GM18508 (cell line): ENCODE measurements around the gene ANKLE2.
"Not testable (repeated sequence)": the region's sequence is repeated elsewhere in the genome, so short reads cannot be mapped to it uniquely, and the experiment has no call there.

Experiments used
- ATAC-seq: cut with Tn5 transposase; IDR thresholded peaks from one replicate; pipeline ENCODE4 v1.9.1; 2021; ENCODE audit warnings: moderate number of reproducible peaks; ENCODE audit not compliant: insufficient read depth, unreplicated experiment

Gene ANKLE2

GRCh38 chr12:132779781-132780353 lies 18.2 kb upstream of the ANKLE2 start:
- no peak for ATAC-seq

- ATAC-seq, result no peak
Measured at GRCh38 chr12:132777614-132778013, 16.0 kb upstream of the ANKLE2 start.

DNA sequence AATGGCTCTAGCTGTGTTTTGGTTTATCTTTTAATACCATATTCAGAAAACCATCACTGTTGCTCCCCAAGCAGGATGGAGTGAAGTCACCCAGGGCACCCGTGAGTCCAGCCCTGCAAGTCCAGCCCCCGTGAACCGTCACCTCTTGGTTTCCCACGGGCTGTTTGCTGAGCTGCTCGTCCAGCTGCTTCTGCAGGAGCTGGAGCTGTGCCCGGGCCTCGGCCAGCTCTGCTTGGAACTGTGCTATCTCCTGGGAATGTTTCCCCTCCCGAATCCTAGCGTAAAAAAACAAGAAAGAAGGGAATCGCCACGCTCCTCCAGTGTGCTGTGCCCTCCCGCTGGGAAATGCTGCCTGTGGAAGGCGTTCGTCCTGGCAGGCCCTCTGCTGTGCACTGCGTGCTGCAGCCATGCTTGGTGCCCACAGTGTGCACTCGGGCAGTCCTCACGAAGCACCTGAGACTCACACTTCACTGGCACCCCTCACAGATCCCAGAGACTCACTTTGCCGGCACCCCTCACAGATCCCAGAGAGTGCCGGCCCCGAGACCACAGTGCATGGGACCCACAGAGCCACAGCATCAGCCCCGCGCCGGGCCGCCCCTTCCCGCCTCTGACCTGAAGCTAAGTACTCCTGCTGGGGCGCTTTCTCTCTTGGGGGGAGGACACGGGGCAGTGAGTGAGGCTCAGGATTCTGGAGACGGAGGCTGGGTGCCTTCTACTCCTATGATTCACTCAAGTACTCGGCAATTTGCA lies 15.4 kb upstream of the ANKLE2 start:
- no peak for ATAC-seq

GRCh38 chr12:132776230-132776625 lies 14.6 kb upstream of the ANKLE2 start:
- ATAC-seq, result not testable (repeated sequence)

DNA sequence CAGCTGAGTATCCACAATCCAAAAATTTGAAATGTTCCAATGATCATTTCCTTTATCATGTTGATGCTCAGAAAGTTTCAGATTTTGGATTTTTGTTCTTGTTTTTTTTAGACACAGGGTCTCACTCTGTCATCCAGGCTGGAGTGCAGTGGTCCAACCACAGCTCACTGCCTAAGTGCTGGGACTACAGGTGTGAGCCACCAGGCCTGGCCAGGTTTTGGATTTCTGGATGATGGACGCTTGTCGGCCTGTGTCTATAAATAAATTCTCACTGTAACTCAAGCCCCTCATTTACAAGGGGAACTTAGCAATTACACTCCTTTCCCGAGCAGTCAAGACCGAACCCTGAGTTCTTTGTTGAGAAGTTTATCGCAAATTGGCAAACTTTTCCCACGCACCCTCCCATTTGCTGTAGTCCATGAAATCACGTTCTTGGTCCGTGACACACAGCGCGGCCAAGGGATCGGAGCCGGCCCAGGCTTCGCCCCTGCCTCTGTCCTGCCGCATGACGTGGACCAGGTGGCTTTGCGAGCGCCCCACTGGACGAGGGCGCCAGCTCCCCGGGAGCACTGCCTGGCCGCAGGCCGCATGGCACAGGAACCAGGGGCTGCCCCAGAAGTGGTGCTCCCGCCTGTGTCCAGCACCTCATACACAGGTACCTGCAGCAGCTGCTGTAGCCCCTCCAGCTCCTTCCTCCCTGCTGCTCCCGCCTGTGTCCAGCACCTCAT lies 14.0 kb upstream of the ANKLE2 start:
- ATAC-seq, result no peak

DNA sequence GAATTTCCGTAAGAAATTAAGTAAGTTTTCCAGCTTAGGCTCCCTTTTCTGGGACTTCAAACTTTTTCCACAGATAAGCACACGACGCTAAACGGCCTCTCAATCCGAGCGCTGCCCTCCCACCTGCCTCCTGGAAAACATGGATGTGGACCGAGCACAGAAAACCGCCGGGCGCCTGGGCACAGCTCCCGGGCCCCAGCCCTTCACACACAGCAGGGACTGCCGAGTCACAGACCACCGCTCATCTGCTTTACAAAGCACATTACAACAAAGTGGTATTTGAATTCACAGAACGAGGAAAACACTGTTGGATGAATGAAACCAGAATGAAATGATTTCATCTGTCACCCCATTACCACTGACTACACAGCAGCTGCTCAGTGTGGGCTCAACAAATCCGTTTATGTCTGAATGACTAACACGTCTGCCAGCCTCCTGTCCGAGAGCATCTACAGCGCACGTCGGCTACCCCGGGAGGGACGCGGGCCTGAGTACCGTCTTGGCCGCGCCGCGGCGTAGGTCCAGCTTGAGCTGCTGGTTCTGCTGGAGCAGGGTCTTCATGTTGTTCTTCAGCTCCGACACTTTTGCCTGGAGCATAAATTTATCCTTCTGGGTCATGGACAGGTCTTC lies 13.1 kb upstream of the ANKLE2 start:
- no peak for ATAC-seq

DNA sequence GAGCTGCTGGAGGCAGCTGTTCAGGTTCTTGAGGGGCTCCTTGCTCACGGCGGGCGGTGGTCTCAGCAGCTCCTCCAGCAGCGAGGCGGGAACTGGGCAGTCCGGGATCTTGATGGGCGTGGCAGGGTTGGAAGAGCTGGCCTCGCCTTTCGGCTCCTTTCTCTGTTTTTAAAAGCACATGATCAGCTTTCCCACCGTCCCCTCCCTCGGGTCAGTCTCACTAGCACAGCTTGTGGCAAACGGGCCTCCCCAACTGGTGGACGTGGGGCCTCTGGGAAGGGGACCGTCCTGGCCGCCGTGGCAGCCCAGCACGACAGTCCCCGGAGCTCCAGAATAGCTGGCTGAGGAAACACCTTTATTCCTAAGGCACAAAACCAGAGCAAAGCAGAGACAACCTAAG lies 12.5 kb upstream of the ANKLE2 start:
- no peak for ATAC-seq

- no peak for ATAC-seq
Measured at GRCh38 chr12:132773077-132773955, 11.7 kb upstream of the ANKLE2 start.

DNA sequence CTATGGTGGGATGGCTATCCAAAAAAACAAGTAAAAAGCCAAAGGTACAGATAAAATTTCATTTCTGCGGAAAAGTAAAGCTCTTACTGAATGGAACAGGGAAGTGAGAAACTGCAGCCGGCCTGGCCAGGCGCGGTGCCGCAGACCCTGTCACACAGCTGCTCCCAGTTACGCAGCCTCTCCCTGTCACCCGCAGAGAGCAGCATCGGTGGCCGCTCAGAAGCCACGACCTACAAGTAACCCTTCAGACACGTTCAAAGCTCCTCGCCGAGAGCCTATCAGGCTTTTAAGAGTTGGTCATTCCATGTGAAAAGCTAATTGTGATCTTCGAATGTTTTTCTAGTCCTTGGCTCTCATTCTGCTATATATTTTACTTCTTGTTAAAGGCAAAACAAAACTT lies 11.0 kb upstream of the ANKLE2 start:
- ATAC-seq, result no peak

DNA sequence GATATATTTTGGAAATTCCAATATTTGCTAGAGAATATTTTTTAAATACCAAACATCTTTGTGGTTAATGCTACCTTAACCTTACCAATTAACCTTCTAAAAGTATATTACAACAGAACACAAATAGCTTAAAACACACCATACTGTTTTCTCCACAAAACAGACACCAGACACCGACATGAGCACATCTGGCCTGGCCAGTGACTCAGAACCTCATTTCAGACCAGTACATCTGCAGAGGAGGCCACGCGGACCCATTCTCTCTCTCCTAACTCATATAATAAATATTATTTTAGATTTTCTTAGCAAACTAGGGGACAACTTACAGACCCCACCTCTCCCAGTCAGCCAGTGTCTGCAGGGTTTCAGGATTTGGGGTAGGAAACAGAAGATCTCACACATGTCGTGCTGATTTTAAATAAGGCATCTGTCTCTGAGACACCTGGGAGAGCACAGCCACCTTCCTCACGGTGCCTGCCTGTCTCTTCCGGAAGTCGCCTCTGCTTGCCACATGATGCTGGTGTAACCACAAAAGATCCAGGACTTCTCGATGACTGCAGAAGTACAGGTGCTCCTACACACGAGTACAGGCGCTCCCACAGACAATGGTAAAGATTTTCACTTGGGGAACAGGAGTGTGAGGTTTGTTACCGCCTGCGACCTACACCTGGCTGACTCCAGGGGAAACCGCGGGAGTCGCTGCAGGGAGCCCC lies 9.7 kb upstream of the ANKLE2 start:
- no peak for ATAC-seq

DNA sequence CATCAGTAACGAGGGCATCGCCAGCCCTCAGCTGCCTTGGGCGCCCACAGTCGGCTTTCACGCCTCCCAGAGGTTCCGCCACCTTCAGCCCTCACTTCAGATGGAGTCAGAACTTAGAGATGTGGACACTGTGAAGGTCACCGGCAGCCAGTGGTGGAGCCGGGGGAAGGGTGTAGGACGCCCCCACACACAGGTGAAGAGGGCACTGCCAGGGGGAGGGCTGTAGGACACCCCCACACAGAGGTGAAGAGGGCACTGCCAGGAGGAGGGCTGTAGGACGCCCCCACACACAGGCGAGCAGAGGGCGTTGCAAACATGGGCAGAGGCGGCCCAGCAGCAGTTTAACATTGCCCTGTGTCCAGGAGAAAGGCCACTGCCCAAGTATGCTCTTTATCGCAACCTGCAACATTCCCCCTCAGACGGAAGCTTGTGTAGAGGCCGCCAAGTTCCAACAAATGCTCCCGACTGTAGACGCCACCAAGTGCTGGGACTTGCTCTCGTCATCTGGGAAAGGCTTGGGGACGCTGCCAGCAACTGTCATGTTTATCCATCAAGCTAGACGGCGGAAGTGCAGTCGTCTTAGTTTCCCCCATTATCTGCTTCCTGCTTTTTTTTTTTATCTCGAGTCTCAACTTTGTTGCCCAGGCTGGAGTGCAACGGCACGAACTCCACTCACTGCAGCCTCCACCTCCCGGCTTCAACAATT lies 4.9 kb upstream of the ANKLE2 start:
- no peak for ATAC-seq

- no peak for ATAC-seq
Measured at GRCh38 chr12:132765361-132765760, 3.7 kb upstream of the ANKLE2 start.

- no peak for ATAC-seq
Measured at GRCh38 chr12:132764231-132764630, 2.6 kb upstream of the ANKLE2 start.

- ATAC-seq, result no peak
Measured at GRCh38 chr12:132761921-132762583, 420 bp upstream of the ANKLE2 start.

DNA sequence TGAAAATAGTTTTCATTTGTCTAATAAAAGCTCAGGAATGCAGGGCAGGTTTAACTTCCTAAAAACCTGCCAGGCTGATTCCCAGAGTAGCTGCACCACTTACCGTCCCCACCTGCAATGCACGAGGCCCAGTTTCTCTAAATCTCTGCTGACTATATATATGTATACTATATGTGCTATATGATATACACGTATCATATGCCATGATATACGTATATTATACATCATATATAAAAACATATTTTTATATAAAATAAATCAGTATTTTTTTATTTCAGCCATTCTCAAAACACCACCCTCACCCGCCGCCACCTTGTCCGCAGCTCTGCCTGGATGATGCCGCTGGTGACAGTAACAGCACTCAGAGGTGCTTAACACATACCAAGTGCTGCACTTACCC lies 2.3 kb downstream of the ANKLE2 start:
- ATAC-seq, result no peak

- not testable (repeated sequence) for ATAC-seq
Measured at GRCh38 chr12:132758825-132759224, 2.8 kb downstream of the ANKLE2 start.

- ATAC-seq, result no peak
Measured at GRCh38 chr12:132754160-132754932, 7.3 kb downstream of the ANKLE2 start.

DNA sequence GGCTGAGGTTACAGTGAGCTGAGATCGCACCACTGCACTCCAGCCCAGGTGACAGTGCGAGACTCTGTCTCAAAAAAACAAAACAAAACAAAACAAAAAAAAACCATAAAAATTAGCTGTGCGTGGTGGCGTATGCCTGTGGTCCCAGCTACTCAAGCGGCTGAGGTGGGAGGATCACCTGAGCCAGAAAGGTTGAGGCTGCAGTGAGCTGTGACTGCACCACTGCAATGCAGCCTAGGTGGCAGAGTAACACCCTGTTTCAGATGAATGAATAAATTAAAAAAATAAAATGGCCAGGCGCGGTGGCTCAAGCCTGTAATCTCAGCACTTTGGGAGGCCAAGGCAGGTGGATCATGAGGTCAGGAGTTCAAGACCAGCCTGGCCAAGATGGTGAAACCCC lies 8.0 kb downstream of the ANKLE2 start:
- not testable (repeated sequence) for ATAC-seq
